Measurements from ENCODE around the gene AMPD3.

DNA sequence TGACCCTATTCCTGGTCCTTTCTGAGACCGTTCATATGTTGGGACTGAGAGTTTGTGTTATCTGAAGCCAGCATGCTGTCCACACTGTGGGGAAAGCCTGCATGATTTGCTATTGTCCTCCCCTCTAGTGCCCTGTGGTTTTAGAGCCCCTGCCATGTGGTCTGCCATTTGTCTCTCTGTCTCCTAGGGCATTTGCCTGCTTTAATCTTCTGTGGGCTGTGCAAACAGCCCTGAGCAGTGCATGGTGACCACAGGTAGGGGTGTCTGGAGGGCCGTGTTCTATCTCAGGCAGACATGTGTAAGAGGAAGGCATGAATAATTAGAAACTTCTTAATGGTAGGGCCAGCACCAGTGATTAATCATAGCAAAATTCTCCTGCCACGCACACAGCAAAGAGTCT lies 23.0 kb downstream of the AMPD3 start:
- TF ChIP-seq CTCF (IDR thresholded peaks at IDR 0.05; ENCODE audit: poor library complexity, severe bottlenecking) (no peak), EZH2 (IDR thresholded peaks at IDR 0.05; ENCODE audit: borderline replicate concordance, insufficient read depth, low read length, poor library complexity, severe bottlenecking) (no peak), MXI1 (conservative IDR thresholded peaks at IDR 0.05; ENCODE audit: poor library complexity, severe bottlenecking) (no peak), POLR2AphosphoS5 (IDR thresholded peaks at IDR 0.05) (no peak), EP300 (conservative IDR thresholded peaks at IDR 0.05; ENCODE audit: poor library complexity, severe bottlenecking) (no peak), SMC3 (conservative IDR thresholded peaks at IDR 0.05; ENCODE audit: poor library complexity) (no peak), RAD21 (conservative IDR thresholded peaks at IDR 0.05) (no peak), TAF1 (IDR thresholded peaks at IDR 0.05; ENCODE audit: low read depth) (no peak)

Measured in neural cell (in vitro differentiated cells).